MCF 10A (cell line): ENCODE results near the gene CMTM1. TPM values are rescaled to one million over a fixed set of nuclear protein-coding genes. Genes with fewer than 3 reads are reported as not detected.

ENCODE experiments used
- BruUV-seq: library from RNA; stranded (reverse); fragments of 400-500 nt; replicated peaks from 2 replicates; lab custom pipeline; 2021; lab: Mats Ljungman, UMichigan
- CTCF ChIA-PET: fragments of 300-600 bp; sonication (Branson Sonifier 250); formaldehyde crosslinking; extraction: SDS; loops from one replicate; lab custom pipeline; 2021; ENCODE audit warnings: antibody characterized with exemption, inconsistent platforms; lab: Yijun Ruan, JAX
- POLR2A ChIA-PET: fragments of 300-600, 350-650 bp; sonication (Branson Sonifier 250); formaldehyde crosslinking; extraction: SDS; loops from one replicate; lab custom pipeline; 2020; ENCODE audit warnings: antibody characterized with exemption, inconsistent platforms; lab: Yijun Ruan, JAX
- DNase-seq: peaks from one replicate; pipeline ENCODE4 v3.0.0-alpha.2; 2018; ENCODE audit not compliant: unreplicated experiment
- H3K27ac Mint-ChIP-seq: one replicate; pipeline ENCODE4 v1.8.0; 2022; ENCODE audit warnings: mild to moderate bottlenecking, low read depth, mixed read lengths; ENCODE audit not compliant: unreplicated experiment
- H3K27me3 Mint-ChIP-seq: one replicate; pipeline ENCODE4 v1.8.0; 2022; ENCODE audit warnings: mixed read lengths; ENCODE audit not compliant: insufficient read depth, unreplicated experiment
- H3K36me3 Mint-ChIP-seq: one replicate; pipeline ENCODE4 v1.8.0; 2022; ENCODE audit warnings: mild to moderate bottlenecking, moderate library complexity, mixed read lengths; ENCODE audit not compliant: insufficient read depth, unreplicated experiment
- H3K4me1 Mint-ChIP-seq: one replicate; pipeline ENCODE4 v1.8.0; 2022; ENCODE audit warnings: mixed read lengths; ENCODE audit not compliant: insufficient read depth, unreplicated experiment
- H3K4me3 Mint-ChIP-seq: one replicate; pipeline ENCODE4 v1.8.0; 2022; ENCODE audit warnings: mild to moderate bottlenecking, moderate library complexity, mixed read lengths; ENCODE audit not compliant: unreplicated experiment
- H3K9me3 Mint-ChIP-seq: one replicate; pipeline ENCODE4 v1.8.0; 2022; ENCODE audit warnings: mixed read lengths; ENCODE audit not compliant: unreplicated experiment
- intact Hi-C: fragments of 100-400 bp; cut with micrococcal nuclease; formaldehyde crosslinking; loops from 2 replicates; pipeline ENCODE4 v1.14.1; 2022
- total RNA-seq: library from RNA; stranded (reverse); gene quantifications from 2 replicates; pipeline ENCODE4 v1.2.3, GENCODE V29; 2022
- TF ChIP-seq, protein P1 (sequence below): fragments of 200-600 bp; IDR thresholded peaks from one replicate; pipeline ENCODE4 v1.8.0; 2022; ENCODE audit warnings: antibody characterized with exemption, mild to moderate bottlenecking; ENCODE audit not compliant: unreplicated experiment

The CMTM1 gene
- total RNA-seq, 1 experiment from 2014 or later, result 2.1 TPM

DNA sequence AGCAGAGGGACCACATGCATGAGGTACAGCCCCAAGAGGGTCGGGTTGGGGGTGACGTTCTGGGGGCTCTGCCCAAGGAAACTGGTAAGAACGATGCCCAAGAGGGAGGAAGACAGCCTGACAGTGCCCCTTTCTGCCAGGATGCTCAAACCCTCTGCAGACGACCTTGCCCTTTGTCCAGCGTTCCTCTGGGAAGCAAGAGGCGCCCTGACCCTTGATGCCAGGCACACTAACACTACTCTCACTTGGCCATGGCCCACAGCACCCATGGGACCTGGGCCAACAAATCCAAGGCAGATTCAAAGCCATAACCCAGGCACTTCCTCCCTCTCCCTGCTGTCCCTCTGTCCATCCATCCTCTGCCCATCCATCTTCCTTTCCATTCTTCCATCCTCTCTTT, 36.8 kb upstream of the CMTM1 start:
- H3K9me3 Mint-ChIP-seq, result no peaks in the 10 kb centered on the region
- H3K4me1 Mint-ChIP-seq, result peaks cover 3% of the 10 kb centered on the region
- H3K36me3 Mint-ChIP-seq, result peaks cover 83% of the 10 kb centered on the region
- H3K4me3 Mint-ChIP-seq, result no peak overlapping the region
- TF ChIP-seq, protein P1, sequence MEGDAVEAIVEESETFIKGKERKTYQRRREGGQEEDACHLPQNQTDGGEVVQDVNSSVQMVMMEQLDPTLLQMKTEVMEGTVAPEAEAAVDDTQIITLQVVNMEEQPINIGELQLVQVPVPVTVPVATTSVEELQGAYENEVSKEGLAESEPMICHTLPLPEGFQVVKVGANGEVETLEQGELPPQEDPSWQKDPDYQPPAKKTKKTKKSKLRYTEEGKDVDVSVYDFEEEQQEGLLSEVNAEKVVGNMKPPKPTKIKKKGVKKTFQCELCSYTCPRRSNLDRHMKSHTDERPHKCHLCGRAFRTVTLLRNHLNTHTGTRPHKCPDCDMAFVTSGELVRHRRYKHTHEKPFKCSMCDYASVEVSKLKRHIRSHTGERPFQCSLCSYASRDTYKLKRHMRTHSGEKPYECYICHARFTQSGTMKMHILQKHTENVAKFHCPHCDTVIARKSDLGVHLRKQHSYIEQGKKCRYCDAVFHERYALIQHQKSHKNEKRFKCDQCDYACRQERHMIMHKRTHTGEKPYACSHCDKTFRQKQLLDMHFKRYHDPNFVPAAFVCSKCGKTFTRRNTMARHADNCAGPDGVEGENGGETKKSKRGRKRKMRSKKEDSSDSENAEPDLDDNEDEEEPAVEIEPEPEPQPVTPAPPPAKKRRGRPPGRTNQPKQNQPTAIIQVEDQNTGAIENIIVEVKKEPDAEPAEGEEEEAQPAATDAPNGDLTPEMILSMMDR, result no peak
- DNase-seq, result no peak
- ChIA-PET POLR2A (interaction anchor here (1.3 kb wide), 1 partner anchor 19 kb away, joined by 4 read pairs; no protein-coding TSS in a partner anchor), CTCF (no interaction called here)
- H3K27me3 Mint-ChIP-seq, result no peaks in the 10 kb centered on the region
- no peak overlapping the region for H3K27ac Mint-ChIP-seq
- BruUV-seq, result no TSS peak
- intact Hi-C loops, result no loop called here

DNA sequence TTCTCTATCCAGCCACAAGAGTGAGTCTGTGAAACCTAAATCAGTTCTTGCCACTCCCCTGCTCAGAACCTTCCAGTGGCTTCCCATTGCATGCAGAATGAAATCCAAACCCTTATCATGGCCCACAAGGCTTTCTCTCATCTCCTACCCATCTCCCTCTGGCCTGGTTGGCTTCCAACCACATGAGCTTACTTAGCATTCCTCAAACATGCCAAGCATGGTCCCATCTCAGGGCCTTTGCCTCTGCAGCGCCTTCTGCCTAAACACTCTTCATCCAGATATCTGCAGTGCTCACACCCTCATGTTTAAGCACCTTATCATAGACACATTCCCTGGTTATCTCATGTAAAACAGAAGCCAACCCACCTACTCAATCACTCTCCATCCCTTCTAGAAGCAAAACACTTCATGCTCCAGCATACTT, 31.9 kb upstream of the CMTM1 start:
- Mint-ChIP-seq H3K27me3 (no peaks in the 10 kb centered on the region), H3K27ac (no peak overlapping the region), H3K4me1 (no peaks in the 10 kb centered on the region), H3K4me3 (no peak overlapping the region), H3K9me3 (no peaks in the 10 kb centered on the region), H3K36me3 (peaks cover 76% of the 10 kb centered on the region)
- POLR2A ChIA-PET, result no interaction called here
- DNase-seq, result no peak
- BruUV-seq, result no TSS peak
- intact Hi-C loops, result no loop called here
- CTCF ChIA-PET, result no interaction called here
- TF ChIP-seq, protein P1, result no peak

DNA sequence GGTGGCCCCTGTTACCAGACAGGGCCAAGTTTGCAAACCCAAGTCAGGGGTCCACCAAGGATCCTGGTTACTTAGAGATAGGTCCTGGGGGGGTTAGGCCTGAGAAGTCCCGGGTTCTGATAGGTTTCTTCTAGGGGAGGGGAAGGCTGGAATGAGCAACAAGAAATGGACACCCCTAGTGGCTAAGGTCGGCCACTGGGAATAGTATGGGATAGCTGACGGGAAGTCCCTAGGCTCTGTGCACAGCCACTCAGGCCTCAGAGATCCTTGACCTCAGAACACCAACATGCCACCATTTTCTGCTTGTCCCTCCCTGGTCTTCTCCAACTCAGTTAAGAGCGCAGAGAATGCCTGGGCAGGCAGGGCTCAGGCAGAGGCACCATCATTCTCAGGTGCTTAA, 29.7 kb upstream of the CMTM1 start:
- no peaks in the 10 kb centered on the region for H3K27me3 Mint-ChIP-seq
- peaks cover 61% of the 10 kb centered on the region for H3K36me3 Mint-ChIP-seq
- ChIA-PET POLR2A (no interaction called here), CTCF (interaction anchor here (0.5 to 1.3 kb wide), 3 partner anchors 60 to 294 kb away, joined by 3 to 4 read pairs (median 3); partner anchors contain the start of gene NAE1)
- no TSS peak for BruUV-seq
- H3K4me3 Mint-ChIP-seq, result no peak overlapping the region
- intact Hi-C loops, result no loop called here
- TF ChIP-seq, protein P1, result no peak
- H3K27ac Mint-ChIP-seq, result no peak overlapping the region
- DNase-seq, result no peak
- H3K9me3 Mint-ChIP-seq, result no peaks in the 10 kb centered on the region
- no peaks in the 10 kb centered on the region for H3K4me1 Mint-ChIP-seq

DNA sequence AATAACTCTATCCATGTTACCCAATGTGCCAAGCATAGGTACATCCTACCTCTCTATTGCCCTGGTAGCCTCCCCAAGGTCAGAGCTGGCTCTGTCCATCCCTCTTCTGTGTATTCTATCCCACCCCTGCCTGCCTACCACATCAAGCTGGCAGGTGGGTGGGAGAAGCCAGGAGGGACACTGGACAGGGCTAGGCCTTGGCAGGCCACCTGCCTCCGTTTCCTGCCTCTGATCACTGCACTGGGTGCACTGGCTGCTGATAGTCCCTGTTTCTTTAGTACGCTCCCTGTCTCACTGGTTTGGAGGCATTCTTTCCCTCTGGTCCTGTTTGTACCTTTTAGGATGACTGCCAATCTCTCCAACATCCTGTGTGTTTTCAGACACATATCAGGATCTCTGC, 29.0 kb upstream of the CMTM1 start:
- no peak for DNase-seq
- Mint-ChIP-seq H3K9me3 (no peaks in the 10 kb centered on the region), H3K36me3 (peaks cover 60% of the 10 kb centered on the region), H3K27ac (no peak overlapping the region), H3K4me1 (no peaks in the 10 kb centered on the region), H3K4me3 (no peak overlapping the region), H3K27me3 (no peaks in the 10 kb centered on the region)
- intact Hi-C loops, result no loop called here
- no TSS peak for BruUV-seq
- CTCF ChIA-PET, result interaction anchor here (1.3 kb wide), 1 partner anchor 294 kb away, joined by 3 read pairs; the partner anchor contains the start of gene NAE1
- POLR2A ChIA-PET, result no interaction called here
- TF ChIP-seq, protein P1, result no peak
